Activated CD4-positive, CD25-positive, alpha-beta regulatory T cell treated with anti-CD3 and anti-CD28 coated beads, Interleukin-2, amount 50 U/mL, for 16 hours (primary cell): Measurements from ENCODE around the gene TNFRSF18.

Experiments
- DNase-seq: peaks from one replicate; pipeline ENCODE4 v3.0.0-alpha.2; 2020; ENCODE audit warnings: low read depth, low spot score

Gene TNFRSF18

GRCh38 chr1:1240822-1241587 lies 34.6 kb upstream of the TNFRSF18 start:
- no peak for DNase-seq

GRCh38 chr1:1240348-1240732 lies 33.9 kb upstream of the TNFRSF18 start:
- no peak for DNase-seq

- no peak for DNase-seq
Measured at GRCh38 chr1:1239614-1240347, 33.4 kb upstream of the TNFRSF18 start.

DNA sequence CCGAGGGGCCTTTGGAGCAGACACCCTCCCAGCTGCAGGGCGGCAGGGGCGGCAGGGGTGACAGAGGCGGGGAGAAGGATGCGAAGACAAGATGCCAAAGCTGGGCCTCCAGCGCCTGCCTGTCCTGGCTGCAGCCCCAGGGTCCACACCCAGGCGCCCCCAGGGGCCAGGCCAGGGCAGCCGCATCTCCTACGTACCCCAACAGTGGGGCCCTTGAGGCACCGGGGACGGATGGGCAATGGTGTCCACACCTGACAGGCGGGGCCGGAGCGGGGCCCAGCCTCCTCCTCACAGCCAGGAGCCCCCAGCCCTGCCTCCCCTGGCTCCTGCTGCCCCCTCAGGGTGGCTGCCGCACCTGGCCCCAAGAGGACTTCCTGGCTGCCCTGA lies 32.8 kb upstream of the TNFRSF18 start:
- DNase-seq, result no peak

GRCh38 chr1:1238702-1239178 lies 32.3 kb upstream of the TNFRSF18 start:
- no peak for DNase-seq

DNA sequence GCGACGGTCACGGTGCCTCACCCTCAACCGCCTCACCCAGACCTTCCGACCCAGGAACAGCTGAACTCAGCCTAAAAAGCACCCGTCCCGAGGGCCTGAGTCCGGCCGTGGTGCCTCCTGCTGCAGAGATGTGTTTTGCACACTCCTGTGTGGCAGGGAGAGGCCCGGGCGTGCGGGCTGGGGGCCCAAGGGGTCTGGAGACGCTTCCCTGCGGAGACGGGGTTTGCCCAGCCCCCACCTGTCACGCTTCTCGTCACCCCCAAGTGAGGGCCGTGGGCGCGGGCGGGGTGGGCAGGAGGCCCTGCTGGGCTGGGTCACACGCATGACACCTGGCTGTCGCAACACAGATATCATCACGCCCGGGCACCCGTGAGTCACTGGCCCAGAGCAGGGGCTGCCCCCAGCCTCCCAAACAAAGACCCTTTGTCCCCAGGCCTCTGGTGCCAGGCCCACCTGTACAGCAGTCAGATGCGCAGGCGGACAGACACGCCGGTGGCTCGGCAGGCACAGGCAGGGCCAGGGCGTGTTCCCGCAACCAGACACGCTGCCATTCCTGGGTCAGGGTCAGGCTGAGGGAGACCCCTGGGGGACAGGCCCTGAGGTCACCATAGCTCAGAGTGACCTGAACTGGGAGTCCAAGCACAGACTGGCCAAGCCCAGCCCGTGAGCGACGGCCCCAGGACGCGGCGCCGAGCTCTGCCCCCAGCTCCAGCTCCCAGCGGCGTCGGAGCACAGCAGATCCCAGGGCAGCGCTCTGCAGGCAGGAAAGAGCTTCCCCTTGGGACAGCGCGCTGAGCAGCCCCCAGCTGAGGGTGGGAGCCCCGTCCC lies 31.7 kb upstream of the TNFRSF18 start:
- DNase-seq, result no peak

- no peak for DNase-seq
Measured at GRCh38 chr1:1236945-1237873, 30.8 kb upstream of the TNFRSF18 start.

- DNase-seq, result no peak
Measured at GRCh38 chr1:1236176-1236763, 29.9 kb upstream of the TNFRSF18 start.

DNA sequence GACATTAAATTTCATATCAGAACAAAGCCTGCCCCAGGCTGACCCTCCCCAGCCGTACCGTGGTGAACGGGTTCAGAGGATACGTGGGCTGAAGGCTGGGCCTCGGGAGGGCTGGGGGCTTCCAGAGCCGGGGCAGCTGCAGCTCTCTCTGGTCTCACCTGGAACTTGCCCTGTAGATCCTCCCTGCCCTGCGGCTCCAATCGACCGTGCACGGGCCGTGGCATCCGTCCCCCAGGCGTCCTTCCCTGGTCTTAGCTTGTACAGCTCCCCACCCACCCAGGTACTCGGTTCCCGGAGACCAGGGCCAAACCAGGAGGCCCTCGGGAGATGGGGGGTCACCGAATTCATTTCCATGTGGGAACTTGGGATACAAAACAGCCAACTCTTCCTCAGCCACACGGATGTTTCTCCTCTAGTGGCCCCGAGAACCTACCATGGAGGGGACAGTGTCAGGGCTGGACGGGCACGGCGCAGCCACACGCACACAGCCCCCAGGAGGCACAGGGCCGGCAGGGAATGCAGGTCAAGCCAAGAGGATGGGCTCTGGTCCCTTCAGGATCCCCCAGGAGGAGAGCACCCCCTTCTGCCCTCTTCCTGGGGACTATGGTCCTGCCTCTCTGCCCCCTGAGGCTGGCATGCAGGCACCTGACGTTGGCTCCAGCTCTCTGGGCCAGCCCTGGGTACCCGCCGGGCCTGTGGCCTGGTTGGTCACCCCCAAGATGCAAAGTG lies 28.8 kb upstream of the TNFRSF18 start:
- DNase-seq, result no peak

- no peak for DNase-seq
Measured at GRCh38 chr1:1234180-1234808, 27.9 kb upstream of the TNFRSF18 start.

DNA sequence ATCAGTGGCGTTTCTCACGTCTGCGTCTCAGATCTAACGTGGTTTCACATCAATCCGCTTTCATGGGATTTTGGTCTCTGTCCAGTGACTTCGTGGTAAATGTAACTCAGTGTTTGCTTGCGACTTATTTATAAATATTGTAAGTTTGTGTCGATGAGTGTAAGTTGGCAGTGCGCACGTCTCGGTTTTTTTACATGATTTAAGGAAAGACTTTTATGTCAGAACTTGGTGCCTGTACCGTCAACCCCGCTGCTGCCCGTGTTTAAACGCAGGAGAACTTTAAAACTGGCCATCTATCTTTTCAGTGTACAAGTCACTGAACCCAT lies 27.1 kb upstream of the TNFRSF18 start:
- DNase-seq, result no peak

- DNase-seq, result no peak
Measured at GRCh38 chr1:1232796-1233566, 26.6 kb upstream of the TNFRSF18 start.

DNA sequence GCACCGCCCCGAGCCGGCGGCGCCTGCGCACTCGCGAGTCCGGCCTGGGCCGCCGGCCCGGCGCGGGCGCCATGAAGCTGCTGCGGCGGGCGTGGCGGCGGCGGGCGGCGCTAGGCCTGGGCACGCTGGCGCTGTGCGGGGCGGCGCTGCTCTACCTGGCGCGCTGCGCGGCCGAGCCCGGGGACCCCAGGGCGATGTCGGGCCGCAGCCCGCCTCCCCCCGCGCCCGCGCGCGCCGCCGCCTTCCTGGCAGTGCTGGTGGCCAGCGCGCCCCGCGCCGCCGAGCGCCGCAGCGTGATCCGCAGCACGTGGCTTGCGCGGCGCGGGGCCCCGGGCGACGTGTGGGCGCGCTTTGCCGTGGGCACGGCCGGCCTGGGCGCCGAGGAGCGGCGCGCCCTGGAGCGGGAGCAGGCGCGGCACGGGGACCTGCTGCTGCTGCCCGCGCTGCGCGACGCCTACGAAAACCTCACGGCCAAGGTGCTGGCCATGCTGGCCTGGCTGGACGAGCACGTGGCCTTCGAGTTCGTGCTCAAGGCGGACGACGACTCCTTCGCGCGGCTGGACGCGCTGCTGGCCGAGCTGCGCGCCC lies 25.9 kb upstream of the TNFRSF18 start, which contains the start of gene B3GALT6:
B3GALT6 (plus strand) TSS at position 30 of the 588 bp plus-strand sequence; CDS start at position 72, 42 bp downstream.
- no peak for DNase-seq

DNA sequence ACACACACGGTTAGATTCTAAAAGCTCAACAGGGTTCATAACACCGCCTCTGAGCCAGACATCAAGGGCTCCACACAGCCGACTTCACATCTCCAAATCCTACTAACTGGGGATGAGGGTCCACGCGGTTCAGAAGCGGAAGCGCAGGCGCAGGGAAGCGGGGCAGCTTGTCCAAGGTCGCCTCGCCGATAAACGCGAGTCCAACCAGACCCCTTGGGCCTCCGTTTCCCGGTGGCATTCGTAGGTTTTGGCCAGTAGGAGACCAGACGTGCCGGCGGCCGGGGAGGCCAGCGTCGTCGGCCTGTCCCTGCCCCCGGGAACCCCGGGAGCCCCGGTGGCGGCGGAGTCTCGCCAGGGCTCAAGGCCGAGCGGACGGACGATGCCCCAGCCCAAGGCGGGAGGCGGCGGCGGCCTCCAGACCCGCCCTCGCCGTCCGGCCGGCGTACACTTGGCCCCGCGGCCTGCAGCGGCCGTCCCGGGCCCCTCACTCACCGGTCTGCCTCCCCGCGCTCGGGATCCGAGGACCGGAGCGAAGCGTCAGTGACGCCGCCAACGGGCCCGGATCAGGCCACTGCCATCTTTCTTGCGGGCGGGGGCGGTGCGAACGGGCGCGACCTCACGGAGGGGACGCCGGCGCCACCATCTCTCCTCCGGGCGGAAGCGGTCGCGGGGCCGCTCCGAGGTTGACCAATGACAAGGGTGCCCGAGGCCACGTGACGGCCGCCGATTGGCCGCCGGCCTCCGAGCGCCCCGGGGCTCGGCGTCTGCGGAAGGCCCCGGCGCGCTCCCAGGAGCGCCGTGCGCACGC lies 25.2 kb upstream of the TNFRSF18 start, which contains the start of gene SDF4:
SDF4 (minus strand) TSS at position 602 of the 808 bp plus-strand sequence. CDS start 3,229 bp downstream, outside the sequence.
- DNase-seq, result peak; percentile 94

DNA sequence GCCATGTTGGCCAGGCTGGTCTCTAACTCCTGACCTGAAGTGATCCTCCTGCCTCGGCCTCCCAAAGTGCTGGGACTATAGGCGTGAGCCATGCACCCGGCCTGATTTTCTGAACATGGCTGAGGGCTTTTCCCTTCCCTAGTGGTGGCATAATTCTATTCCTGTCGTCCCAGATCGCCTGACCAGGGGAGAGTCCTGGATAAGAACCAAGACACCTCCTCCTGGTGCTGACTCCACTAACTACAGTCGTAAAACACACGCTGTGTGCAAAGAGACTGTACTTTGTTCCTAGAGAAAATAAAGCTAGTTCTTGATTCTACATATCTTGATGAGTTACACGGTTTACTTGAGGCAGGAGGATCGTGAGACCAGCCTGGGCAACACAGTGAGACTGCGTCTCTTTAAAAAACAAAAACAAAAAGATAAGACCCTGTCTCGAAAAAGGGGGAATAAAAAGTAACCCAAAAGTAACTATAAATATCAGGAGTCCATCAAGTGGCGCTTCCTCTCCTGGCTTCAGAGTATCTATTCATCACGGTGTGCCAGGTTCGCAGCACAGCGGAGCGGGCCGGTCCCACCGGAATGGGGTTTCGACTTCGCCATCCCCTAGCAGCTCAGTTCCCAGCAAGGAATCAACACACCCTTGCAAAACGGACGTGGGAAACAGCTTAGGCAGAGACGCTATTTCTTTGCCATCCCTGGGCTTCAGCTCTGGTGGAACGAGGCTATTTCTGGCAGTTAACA lies 24.4 kb upstream of the TNFRSF18 start:
- DNase-seq, result no peak

DNA sequence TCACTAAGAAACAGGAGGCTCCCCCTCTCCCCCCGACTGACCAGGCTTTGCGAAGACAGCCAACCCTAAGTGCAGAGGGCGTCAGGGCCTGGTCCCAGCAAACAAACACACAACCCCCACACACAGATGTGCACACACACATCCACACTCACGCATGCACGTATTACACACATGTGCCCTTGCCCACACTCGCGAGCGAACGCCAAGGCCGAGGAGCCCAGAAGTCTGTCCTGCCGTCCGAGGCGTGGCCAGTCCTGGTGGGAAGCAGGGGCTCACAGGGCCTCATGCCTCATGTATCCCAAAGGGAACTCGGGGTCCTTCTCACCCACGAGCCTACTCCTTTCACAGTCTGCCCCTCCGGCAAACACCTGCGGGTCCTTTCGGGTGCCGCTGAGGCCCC lies 23.4 kb upstream of the TNFRSF18 start:
- no peak for DNase-seq
